ENCODE results near the gene CECR2.

- no peak for TF ChIP-seq CREB1 (IDR thresholded peaks at IDR 0.05; ENCODE audit: low read depth)
- no peak for TF ChIP-seq EP300 (IDR thresholded peaks at IDR 0.05; ENCODE audit: borderline replicate concordance)
- no peak for TF ChIP-seq MAX (IDR thresholded peaks at IDR 0.05)
- TF ChIP-seq TAF1 (IDR thresholded peaks at IDR 0.05; ENCODE audit: low read depth), result no peak
- TF ChIP-seq RAD21 (IDR thresholded peaks at IDR 0.05; ENCODE audit: low read depth), result no peak
- TF ChIP-seq YY1 (IDR thresholded peaks at IDR 0.05; ENCODE audit: low read depth), result no peak
- no peak for TF ChIP-seq USF1 (IDR thresholded peaks at IDR 0.05)
Observed at GRCh38 chr22:17542452-17542851, 173.2 kb downstream of the CECR2 start.
